Measurements from ENCODE around the gene KIAA0586. TPM values are rescaled to one million over a fixed set of nuclear protein-coding genes. Genes with fewer than 3 reads are reported as not detected.

Gene KIAA0586
- polyA plus RNA-seq, 1 donor = 13.0 TPM

DNA sequence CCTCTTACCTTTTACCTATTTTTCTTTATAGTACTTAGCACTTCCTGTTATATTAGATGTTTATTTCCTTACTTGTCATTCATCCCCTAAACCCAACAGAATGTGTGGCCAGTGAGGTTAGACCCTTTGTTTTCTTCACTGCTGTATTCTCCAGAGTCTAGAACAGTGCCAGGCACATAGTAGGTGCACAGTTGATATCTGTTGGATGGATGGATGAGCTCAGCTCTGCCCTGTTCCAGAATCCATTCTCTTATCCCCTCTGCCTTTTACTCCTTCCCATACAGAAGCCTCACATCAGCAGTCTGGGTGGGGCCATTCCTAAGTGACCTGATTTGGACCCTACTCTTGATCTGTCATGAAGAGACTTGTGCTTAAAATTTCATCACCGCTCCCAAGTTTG, 115.7 kb downstream of the KIAA0586 start:
- no CpG with 5 or more reads among the region's 1 CpG for WGBS (ENCODE audit: insufficient coverage, low lambda C conversion rate)
- Histone ChIP-seq H3K4me1 (ENCODE audit: control insufficient read depth, insufficient read depth, low read length) (no peaks in the 10 kb centered on the region), H3K9me3 (ENCODE audit: control insufficient read depth, low read depth, low read length) (no peaks in the 10 kb centered on the region), H3K27me3 (ENCODE audit: control insufficient read depth, insufficient read depth, low read length) (no peaks in the 10 kb centered on the region), H3K4me3 (ENCODE audit: low read length) (no peak overlapping the region), H3K36me3 (ENCODE audit: control insufficient read depth, insufficient read depth, low read length) (no peaks in the 10 kb centered on the region), H3K27ac (ENCODE audit: low read length) (no peak overlapping the region)
- DNase-seq = no peak

DNA sequence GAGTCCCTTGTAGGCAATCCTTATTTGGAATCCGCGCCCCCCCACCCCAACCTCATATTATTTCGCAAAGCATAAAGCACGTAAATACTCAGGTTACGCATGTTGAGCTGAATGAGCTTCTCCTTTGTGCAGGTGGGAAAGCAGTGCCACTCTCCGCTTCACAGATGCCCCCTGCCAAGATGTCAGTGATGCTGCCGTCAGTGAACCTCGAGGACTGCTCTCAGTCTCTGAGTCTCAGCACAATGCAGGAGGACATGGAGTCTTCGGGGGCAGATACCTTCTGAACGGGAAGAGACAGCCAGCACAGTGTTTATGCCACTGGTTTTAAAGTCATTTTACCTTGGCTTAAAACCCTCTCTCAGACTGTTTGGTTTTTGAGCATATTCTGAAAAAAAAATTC, 120.1 kb downstream of the KIAA0586 start:
- Histone ChIP-seq H3K9me3 (ENCODE audit: control insufficient read depth, low read depth, low read length) (no peaks in the 10 kb centered on the region), H3K27ac (ENCODE audit: low read length) (no peak overlapping the region), H3K4me3 (ENCODE audit: low read length) (no peak overlapping the region), H3K4me1 (ENCODE audit: control insufficient read depth, insufficient read depth, low read length) (no peaks in the 10 kb centered on the region), H3K27me3 (ENCODE audit: control insufficient read depth, insufficient read depth, low read length) (no peaks in the 10 kb centered on the region), H3K36me3 (ENCODE audit: control insufficient read depth, insufficient read depth, low read length) (no peaks in the 10 kb centered on the region)
- 83% methylated on average over 2 of the region's 10 CpGs for WGBS (ENCODE audit: insufficient coverage, low lambda C conversion rate)
- no peak for DNase-seq

DNA sequence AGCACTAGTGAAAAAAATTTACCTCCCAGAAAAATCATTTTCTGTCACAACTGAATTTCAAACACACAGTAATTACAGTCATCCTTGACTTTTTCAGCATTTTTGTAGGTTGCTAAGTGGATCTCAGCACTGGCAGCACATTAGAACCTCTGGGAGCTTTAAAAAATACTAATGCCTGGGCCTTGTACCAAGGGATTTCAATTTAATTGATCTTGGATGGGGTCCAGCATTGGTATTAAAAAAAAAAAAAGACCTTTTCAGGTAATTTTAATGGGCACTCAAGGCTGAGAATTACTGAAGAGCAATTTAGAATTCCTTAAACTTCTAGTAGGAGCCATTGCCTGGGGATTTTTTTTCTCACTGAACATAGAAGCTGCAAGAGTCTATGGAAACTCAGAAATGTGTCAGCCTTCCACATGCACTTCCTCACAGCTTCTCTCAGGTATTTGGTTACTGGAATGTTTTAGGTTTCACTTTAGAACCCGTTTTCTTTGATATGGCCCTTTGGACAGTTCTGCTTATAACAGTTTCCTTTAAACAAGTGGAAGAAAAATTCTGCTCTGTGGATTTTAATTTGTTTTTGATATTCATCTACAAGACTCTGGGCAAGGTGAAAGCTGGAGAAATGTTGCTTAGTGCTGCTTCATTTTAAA, 121.7 kb downstream of the KIAA0586 start:
- Histone ChIP-seq H3K9me3 (ENCODE audit: control insufficient read depth, low read depth, low read length) (no peaks in the 10 kb centered on the region), H3K4me3 (ENCODE audit: low read length) (no peak overlapping the region), H3K36me3 (ENCODE audit: control insufficient read depth, insufficient read depth, low read length) (no peaks in the 10 kb centered on the region), H3K27me3 (ENCODE audit: control insufficient read depth, insufficient read depth, low read length) (no peaks in the 10 kb centered on the region), H3K4me1 (ENCODE audit: control insufficient read depth, insufficient read depth, low read length) (no peaks in the 10 kb centered on the region), H3K27ac (ENCODE audit: low read length) (no peak overlapping the region)
- WGBS (ENCODE audit: insufficient coverage, low lambda C conversion rate) = 40% methylated on average over 1 of the region's 1 CpG
- no peak for DNase-seq

DNA sequence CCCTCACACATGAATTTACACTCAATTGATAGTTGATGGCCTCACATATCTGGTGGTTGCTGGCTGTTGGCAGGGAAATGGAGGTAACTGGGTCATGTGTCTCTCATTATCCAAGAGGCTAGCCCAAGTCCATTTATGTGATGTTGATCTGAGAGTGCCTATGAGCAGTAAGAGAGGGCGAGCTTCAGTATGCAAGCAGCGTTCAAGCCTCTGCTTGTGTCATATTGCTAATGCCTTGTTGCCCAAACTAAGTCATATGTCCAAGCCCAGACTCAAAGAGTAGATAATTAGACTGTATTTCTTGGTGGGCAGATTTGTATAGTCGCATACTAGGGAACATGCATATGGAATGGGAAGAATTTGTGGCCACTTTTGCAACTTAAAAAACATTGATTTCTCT, 126.4 kb downstream of the KIAA0586 start:
- no peaks in the 10 kb centered on the region for H3K27me3 ChIP-seq (ENCODE audit: control insufficient read depth, insufficient read depth, low read length)
- WGBS (ENCODE audit: insufficient coverage, low lambda C conversion rate) = 100% methylated on average over 2 of the region's 3 CpGs

DNA sequence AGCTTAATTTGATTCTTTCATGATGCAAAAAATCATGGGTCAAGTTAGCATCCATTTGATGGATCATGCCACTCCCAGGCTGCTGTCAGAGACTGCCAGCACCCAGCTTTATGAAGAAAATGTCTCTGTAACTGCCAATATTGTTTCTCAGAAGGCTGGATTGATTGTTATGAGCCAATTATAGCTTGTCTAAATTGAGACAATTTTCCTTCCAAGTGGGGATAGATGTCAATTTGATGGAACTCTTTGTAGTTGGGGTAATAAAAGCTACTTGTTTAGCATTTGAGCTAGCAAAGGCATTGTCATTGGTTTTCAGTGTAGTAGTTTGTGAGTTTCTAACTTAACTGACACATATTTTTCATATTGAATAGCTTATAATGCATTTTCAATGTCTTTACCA, 128.1 kb downstream of the KIAA0586 start:
- H3K9me3 ChIP-seq (ENCODE audit: control insufficient read depth, low read depth, low read length) = no peaks in the 10 kb centered on the region
- H3K4me3 ChIP-seq (ENCODE audit: low read length) = no peak overlapping the region
- H3K4me1 ChIP-seq (ENCODE audit: control insufficient read depth, insufficient read depth, low read length) = no peaks in the 10 kb centered on the region
- H3K27ac ChIP-seq (ENCODE audit: low read length) = no peak overlapping the region
- H3K36me3 ChIP-seq (ENCODE audit: control insufficient read depth, insufficient read depth, low read length) = no peaks in the 10 kb centered on the region
- H3K27me3 ChIP-seq (ENCODE audit: control insufficient read depth, insufficient read depth, low read length) = no peaks in the 10 kb centered on the region
- DNase-seq = no peak

More for the DNA sequence above, 126.4 kb downstream of the KIAA0586 start:
- Histone ChIP-seq H3K27ac (ENCODE audit: low read length) (no peak overlapping the region), H3K4me3 (ENCODE audit: low read length) (no peak overlapping the region), H3K4me1 (ENCODE audit: control insufficient read depth, insufficient read depth, low read length) (no peaks in the 10 kb centered on the region), H3K9me3 (ENCODE audit: control insufficient read depth, low read depth, low read length) (no peaks in the 10 kb centered on the region), H3K36me3 (ENCODE audit: control insufficient read depth, insufficient read depth, low read length) (no peaks in the 10 kb centered on the region)
- DNase-seq = no peak

DNA sequence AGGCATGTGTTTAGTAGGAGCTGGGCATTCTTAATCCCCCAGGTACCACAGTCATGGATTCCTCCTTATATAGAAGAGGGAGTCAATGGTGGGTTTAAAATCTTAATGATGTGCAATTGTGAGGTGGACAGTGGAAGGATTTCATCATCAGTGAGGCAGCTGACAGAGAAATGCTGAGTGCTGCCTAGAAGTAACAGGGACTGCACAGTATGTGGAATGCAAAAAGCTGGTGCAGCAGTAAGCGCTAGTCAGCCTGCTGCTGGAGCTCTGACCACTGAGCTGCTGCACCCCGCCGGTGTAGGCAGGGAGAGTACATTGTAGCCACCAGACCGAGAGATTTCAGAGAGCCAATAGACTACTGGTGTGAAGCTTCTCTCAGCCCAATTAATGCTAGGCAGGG, 129.7 kb downstream of the KIAA0586 start:
- DNase-seq = no peak
- H3K27me3 ChIP-seq (ENCODE audit: control insufficient read depth, insufficient read depth, low read length) = no peaks in the 10 kb centered on the region
- no peaks in the 10 kb centered on the region for H3K36me3 ChIP-seq (ENCODE audit: control insufficient read depth, insufficient read depth, low read length)
- no peaks in the 10 kb centered on the region for H3K9me3 ChIP-seq (ENCODE audit: control insufficient read depth, low read depth, low read length)
- no peaks in the 10 kb centered on the region for H3K4me1 ChIP-seq (ENCODE audit: control insufficient read depth, insufficient read depth, low read length)
- no peak overlapping the region for H3K27ac ChIP-seq (ENCODE audit: low read length)
- no peak overlapping the region for H3K4me3 ChIP-seq (ENCODE audit: low read length)
- WGBS (ENCODE audit: insufficient coverage, low lambda C conversion rate) = no CpG with 5 or more reads among the region's 4 CpGs

DNA sequence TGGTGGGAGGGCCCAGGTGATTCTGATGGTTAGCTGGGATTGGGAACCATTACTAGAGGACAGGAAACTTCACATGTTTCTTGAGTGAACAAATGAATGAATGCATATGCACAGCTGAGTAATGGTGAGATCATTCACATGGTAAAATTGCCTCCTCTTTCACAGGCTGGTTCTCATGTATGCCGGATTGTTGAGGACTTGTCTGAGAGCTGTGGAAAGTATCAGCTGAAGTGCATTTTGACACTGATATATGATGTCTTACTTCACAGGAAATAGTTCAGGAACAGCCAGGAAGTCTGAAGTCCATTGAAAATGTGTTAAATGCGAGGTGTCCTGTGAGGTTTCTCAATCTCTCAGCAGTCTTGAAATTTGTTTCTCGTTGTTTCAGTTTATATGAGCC, 132.7 kb downstream of the KIAA0586 start:
- WGBS (ENCODE audit: insufficient coverage, low lambda C conversion rate) = 0% methylated on average over 2 of the region's 3 CpGs
- no peaks in the 10 kb centered on the region for H3K36me3 ChIP-seq (ENCODE audit: control insufficient read depth, insufficient read depth, low read length)
- no peaks in the 10 kb centered on the region for H3K4me1 ChIP-seq (ENCODE audit: control insufficient read depth, insufficient read depth, low read length)
- no peaks in the 10 kb centered on the region for H3K9me3 ChIP-seq (ENCODE audit: control insufficient read depth, low read depth, low read length)
- no peaks in the 10 kb centered on the region for H3K27me3 ChIP-seq (ENCODE audit: control insufficient read depth, insufficient read depth, low read length)
- H3K4me3 ChIP-seq (ENCODE audit: low read length) = no peak overlapping the region
- peak; percentile 78 to 85 for DNase-seq
- H3K27ac ChIP-seq (ENCODE audit: low read length) = peak overlapping the region; percentile 28

DNA sequence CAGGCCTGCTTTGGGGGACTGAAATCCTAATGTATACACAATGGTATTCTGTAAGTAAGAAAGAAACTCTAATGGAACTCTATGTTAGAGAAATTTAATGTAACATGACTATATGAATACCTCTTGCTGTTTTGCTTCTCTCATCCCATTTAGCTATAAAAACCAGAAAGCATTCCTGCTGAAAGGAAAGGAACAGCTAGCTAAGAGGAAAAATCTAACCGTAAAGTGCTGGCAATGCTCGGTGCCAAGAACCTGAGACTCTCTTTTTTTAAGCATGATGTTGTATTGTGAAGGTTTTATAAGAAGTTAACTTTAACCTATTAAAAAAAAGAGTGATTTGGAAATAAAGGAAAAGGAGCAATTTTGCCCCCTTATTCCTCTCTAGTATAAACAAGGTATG, 134.6 kb downstream of the KIAA0586 start:
- WGBS (ENCODE audit: insufficient coverage, low lambda C conversion rate) = 80% methylated on average over 1 of the region's 2 CpGs
- Histone ChIP-seq H3K27me3 (ENCODE audit: control insufficient read depth, insufficient read depth, low read length) (no peaks in the 10 kb centered on the region), H3K27ac (ENCODE audit: low read length) (no peak overlapping the region), H3K4me3 (ENCODE audit: low read length) (no peak overlapping the region), H3K9me3 (ENCODE audit: control insufficient read depth, low read depth, low read length) (no peaks in the 10 kb centered on the region), H3K4me1 (ENCODE audit: control insufficient read depth, insufficient read depth, low read length) (no peaks in the 10 kb centered on the region), H3K36me3 (ENCODE audit: control insufficient read depth, insufficient read depth, low read length) (no peaks in the 10 kb centered on the region)
- no peak for DNase-seq

DNA sequence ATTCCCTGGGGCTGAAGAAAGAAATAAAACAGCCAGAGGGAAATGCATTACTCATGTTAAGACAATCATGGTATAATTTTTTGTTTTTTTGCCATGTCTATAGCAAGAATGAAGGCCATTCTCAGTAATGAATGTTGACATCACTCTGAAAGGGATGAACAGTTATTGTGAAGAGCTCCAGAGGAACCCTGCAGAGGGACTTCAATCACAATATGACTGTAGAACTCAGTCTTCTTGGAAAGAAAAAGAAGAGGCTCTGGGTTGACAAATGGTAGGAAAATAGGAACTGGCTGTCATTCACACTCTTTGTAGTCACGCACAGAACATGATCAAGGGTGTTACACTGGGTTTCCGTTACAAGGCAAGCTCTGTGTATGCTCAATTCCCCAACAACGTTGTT, 136.5 kb downstream of the KIAA0586 start:
- H3K4me1 ChIP-seq (ENCODE audit: control insufficient read depth, insufficient read depth, low read length) = no peaks in the 10 kb centered on the region
- no CpG with 5 or more reads among the region's 3 CpGs for WGBS (ENCODE audit: insufficient coverage, low lambda C conversion rate)
- H3K36me3 ChIP-seq (ENCODE audit: control insufficient read depth, insufficient read depth, low read length) = no peaks in the 10 kb centered on the region
- H3K4me3 ChIP-seq (ENCODE audit: low read length) = no peak overlapping the region
- H3K27me3 ChIP-seq (ENCODE audit: control insufficient read depth, insufficient read depth, low read length) = no peaks in the 10 kb centered on the region
- no peak overlapping the region for H3K27ac ChIP-seq (ENCODE audit: low read length)
- no peaks in the 10 kb centered on the region for H3K9me3 ChIP-seq (ENCODE audit: control insufficient read depth, low read depth, low read length)
- DNase-seq = no peak

DNA sequence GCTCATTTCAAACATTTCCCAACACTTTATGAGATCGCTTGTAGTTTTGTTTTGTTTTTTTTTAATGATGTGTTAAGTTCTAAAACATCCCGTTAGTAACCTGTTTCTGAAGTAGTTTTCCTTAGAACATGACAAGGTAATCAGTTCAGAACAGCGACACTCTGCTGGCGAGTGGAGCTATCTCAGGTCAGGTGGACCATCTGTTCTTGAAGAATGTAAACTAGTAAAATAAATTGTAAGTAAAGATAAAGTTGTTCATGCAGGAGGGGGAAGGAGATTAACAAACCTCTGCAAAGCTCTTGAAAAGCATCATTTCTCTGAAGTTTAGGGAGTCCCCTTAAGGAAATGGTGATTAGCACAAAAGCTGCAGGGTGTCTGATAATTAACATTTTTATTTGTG, 138.3 kb downstream of the KIAA0586 start:
- no peaks in the 10 kb centered on the region for H3K27me3 ChIP-seq (ENCODE audit: control insufficient read depth, insufficient read depth, low read length)
- H3K9me3 ChIP-seq (ENCODE audit: control insufficient read depth, low read depth, low read length) = no peaks in the 10 kb centered on the region
- no peaks in the 10 kb centered on the region for H3K4me1 ChIP-seq (ENCODE audit: control insufficient read depth, insufficient read depth, low read length)
- H3K27ac ChIP-seq (ENCODE audit: low read length) = no peak overlapping the region
- no peak overlapping the region for H3K4me3 ChIP-seq (ENCODE audit: low read length)
- DNase-seq = no peak
- WGBS (ENCODE audit: insufficient coverage, low lambda C conversion rate) = 50% methylated on average over 2 of the region's 4 CpGs
- no peaks in the 10 kb centered on the region for H3K36me3 ChIP-seq (ENCODE audit: control insufficient read depth, insufficient read depth, low read length)

DNA sequence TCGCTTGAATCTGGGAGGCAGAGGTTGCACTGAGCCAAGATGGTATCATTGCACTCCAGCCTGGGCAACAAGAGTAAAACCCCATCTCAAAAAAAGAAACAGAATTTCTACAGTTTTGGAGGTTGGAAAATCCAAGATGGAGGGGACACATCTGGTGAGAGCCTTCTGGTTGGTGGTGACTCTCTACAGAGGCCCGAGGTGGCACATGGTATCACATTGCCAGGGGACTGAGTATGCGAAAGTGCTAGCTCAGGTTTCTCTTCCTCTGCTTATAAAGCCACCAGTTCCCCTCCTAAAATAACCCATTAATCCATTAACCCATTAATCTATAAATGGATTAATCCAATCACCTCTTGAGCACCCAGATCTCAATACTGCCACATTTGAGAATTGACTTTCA, 139.5 kb downstream of the KIAA0586 start:
- H3K4me3 ChIP-seq (ENCODE audit: low read length) = no peak overlapping the region
- peaks cover 6% of the 10 kb centered on the region for H3K4me1 ChIP-seq (ENCODE audit: control insufficient read depth, insufficient read depth, low read length)
- no peaks in the 10 kb centered on the region for H3K9me3 ChIP-seq (ENCODE audit: control insufficient read depth, low read depth, low read length)
- H3K27me3 ChIP-seq (ENCODE audit: control insufficient read depth, insufficient read depth, low read length) = no peaks in the 10 kb centered on the region
- WGBS (ENCODE audit: insufficient coverage, low lambda C conversion rate) = no CpG with 5 or more reads among the region's 3 CpGs
- no peaks in the 10 kb centered on the region for H3K36me3 ChIP-seq (ENCODE audit: control insufficient read depth, insufficient read depth, low read length)
- DNase-seq = no peak
- H3K27ac ChIP-seq (ENCODE audit: low read length) = no peak overlapping the region

All from large intestine (tissue), 3 donors.